Right lobe of liver (tissue), 4 donors: Measurements from ENCODE around the gene ADAM8.

Source experiments
- POLR2A ChIP-seq: fragments of 450-650 bp; IDR thresholded peaks from one replicate; pipeline ENCODE4 v1.6.1; 2017; ENCODE audit warnings: antibody characterized with exemption, mild to moderate bottlenecking
- TF ChIP-seq, protein P1 (sequence below), 4 donors: fragments of 200-600 bp in 3 of 4; fragments of 450-650 bp in 1 of 4; IDR thresholded peaks; one replicate each; pipeline versions ENCODE4 v1.5.1 to v1.8.0; 2016 to 2022; ENCODE audit warnings: antibody characterized with exemption in 4 of 4, mild to moderate bottlenecking in 2 of 4
- donor health status: DM: no; HTN: no; CAD: no.
- donor health status: DM: no; HTN: no; CAD: no.
- donor health status: DM: no; HTN: yes; CAD: no.

DNA sequence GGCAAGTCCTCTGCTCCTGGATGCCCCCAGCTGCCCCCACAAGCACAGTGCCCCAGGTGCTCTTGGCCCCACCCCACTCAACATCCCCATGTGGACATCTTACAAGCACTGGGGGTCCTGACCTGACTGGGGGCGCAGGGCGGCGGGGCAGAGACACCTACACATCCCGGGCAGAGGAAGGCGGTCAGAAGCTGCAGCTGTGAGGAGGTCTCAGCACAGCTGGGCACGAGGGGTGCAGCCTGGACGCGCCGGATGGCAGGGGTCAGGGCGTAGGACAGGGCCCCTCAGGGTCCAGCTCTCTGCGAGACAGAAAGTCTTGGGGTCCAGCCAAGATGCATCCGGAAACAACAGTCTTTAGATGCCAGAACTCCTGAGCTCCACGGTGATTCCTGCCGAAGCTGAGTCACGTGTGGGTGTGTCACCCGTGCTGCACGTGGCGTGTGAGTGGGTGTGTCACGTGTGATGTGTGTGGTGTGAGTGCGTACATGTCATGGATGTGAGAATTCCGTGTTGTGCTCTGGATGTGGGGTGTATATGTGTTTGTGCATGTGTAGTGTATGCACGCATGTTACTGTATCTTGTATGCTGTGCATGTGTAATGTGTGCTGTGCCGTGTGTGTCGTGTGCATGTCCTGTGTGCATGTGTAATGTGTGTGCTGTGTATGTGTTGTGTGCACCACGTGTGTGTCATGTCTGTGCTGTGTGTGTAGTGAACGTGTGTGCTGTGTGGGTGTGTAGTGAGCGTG lies 33.9 kb downstream of the ADAM8 start:
- TF ChIP-seq, protein P1, sequence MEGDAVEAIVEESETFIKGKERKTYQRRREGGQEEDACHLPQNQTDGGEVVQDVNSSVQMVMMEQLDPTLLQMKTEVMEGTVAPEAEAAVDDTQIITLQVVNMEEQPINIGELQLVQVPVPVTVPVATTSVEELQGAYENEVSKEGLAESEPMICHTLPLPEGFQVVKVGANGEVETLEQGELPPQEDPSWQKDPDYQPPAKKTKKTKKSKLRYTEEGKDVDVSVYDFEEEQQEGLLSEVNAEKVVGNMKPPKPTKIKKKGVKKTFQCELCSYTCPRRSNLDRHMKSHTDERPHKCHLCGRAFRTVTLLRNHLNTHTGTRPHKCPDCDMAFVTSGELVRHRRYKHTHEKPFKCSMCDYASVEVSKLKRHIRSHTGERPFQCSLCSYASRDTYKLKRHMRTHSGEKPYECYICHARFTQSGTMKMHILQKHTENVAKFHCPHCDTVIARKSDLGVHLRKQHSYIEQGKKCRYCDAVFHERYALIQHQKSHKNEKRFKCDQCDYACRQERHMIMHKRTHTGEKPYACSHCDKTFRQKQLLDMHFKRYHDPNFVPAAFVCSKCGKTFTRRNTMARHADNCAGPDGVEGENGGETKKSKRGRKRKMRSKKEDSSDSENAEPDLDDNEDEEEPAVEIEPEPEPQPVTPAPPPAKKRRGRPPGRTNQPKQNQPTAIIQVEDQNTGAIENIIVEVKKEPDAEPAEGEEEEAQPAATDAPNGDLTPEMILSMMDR (IDR thresholded peaks at IDR 0.05): no peak
- no peak for TF ChIP-seq POLR2A
